Mucosa of descending colon (tissue), 3 donors: ENCODE results near the gene SPATA25. TPM values are rescaled to one million over a fixed set of nuclear protein-coding genes. Genes with fewer than 3 reads are reported as not detected.

Experiments
- ATAC-seq: fragments of 200-7000 bp; cut with Tn5 transposase; one replicate; pipeline ENCODE4 v1.9.1; 2020; ENCODE audit warnings: mild to moderate bottlenecking, moderate library complexity
- DNase-seq, 3 donors: peaks; one replicate each; pipeline ENCODE4 v3.0.0-alpha.2; 2020
- H3K36me3 ChIP-seq: fragments of 200-600 bp; one replicate; pipeline ENCODE4 v1.8.0; 2021; ENCODE audit warnings: low read depth, mild to moderate bottlenecking
- H3K4me1 ChIP-seq: fragments of 200-600 bp; one replicate; pipeline ENCODE4 v1.8.0; 2021; ENCODE audit warnings: low read depth, mild to moderate bottlenecking
- H3K4me3 ChIP-seq: fragments of 200-600 bp; one replicate; pipeline ENCODE4 v1.8.0; 2021; ENCODE audit warnings: mild to moderate bottlenecking
- H3K9me3 ChIP-seq: fragments of 200-600 bp; one replicate; pipeline ENCODE4 v1.8.0; 2021; ENCODE audit warnings: mild to moderate bottlenecking
- CTCF ChIP-seq: fragments of 200-600 bp; IDR thresholded peaks from one replicate; pipeline ENCODE4 v1.8.0; 2022; ENCODE audit warnings: antibody characterized with exemption, mild to moderate bottlenecking
- intact Hi-C, 2 donors: fragments of 100-400 bp; cut with DNase I in 1 of 2; cut with micrococcal nuclease in 1 of 2; formaldehyde crosslinking; loops; one replicate each; pipeline versions ENCODE4 v1.11.0 to v1.11.1; 2022; cut with DNase I, micrococcal nuclease
- total RNA-seq, 3 donors: library from RNA; stranded (reverse); fragmentation: NEBNext Ultra II Directional in 2 of 3; extraction: Animal tissue kit (Norgen Biotek cat#: 25700) in 2 of 3; gene quantifications; one replicate each; pipeline versions ENCODE4 v1.2.1 to v1.2.4, GENCODE V29; 2021 to 2023
- donor health status: DM: no; HTN: no; CAD: no; lungs with moderate emphysema.
- donor health status: DM: no; HTN: no; CAD: no.
- donor health status: DM: no; HTN: yes; CAD: no.

The SPATA25 gene
- total RNA-seq, 3 donors from 2014 or later, result 3.9 to 6.0 (median 4.1) TPM

- ATAC-seq (no peak), DNase-seq (no peak)
- H3K4me1 ChIP-seq, result peaks cover 11% of the 10 kb centered on the region
- no peaks in the 10 kb centered on the region for H3K36me3 ChIP-seq
- H3K4me3 ChIP-seq, result no peak overlapping the region
- intact Hi-C loops, result no loop called here
- no peaks in the 10 kb centered on the region for H3K9me3 ChIP-seq
- no peak for TF ChIP-seq CTCF
Observed at GRCh38 chr20:45918779-45919537, 31.5 kb upstream of the SPATA25 start.

GRCh38 chr20:45918182-45918737, 30.8 kb upstream of the SPATA25 start:
- Histone ChIP-seq H3K36me3 (no peaks in the 10 kb centered on the region), H3K4me1 (peaks cover 11% of the 10 kb centered on the region), H3K4me3 (no peak overlapping the region), H3K9me3 (no peaks in the 10 kb centered on the region)
- no peak for TF ChIP-seq CTCF
- intact Hi-C loops, result no loop called here
- DNase-seq, result no peak
- peak; percentile 65 for ATAC-seq

GRCh38 chr20:45917790-45918141, 30.3 kb upstream of the SPATA25 start:
- ATAC-seq (peak; percentile 6), DNase-seq (no peak)
- intact Hi-C loops, result no loop called here
- no peak for TF ChIP-seq CTCF
- peaks cover 12% of the 10 kb centered on the region for H3K4me1 ChIP-seq
- no peaks in the 10 kb centered on the region for H3K9me3 ChIP-seq
- H3K4me3 ChIP-seq, result no peak overlapping the region
- H3K36me3 ChIP-seq, result no peaks in the 10 kb centered on the region

GRCh38 chr20:45913116-45913515, 25.7 kb upstream of the SPATA25 start:
- H3K4me3 ChIP-seq, result no peak overlapping the region
- no peaks in the 10 kb centered on the region for H3K9me3 ChIP-seq
- intact Hi-C loops, result no loop called here
- no peaks in the 10 kb centered on the region for H3K36me3 ChIP-seq
- ATAC-seq, result no peak
- DNase-seq, result no peak
- no peak for TF ChIP-seq CTCF
- H3K4me1 ChIP-seq, result peaks cover 21% of the 10 kb centered on the region

- Histone ChIP-seq H3K9me3 (no peaks in the 10 kb centered on the region), H3K36me3 (no peaks in the 10 kb centered on the region), H3K4me1 (peaks cover 19% of the 10 kb centered on the region), H3K4me3 (no peak overlapping the region)
- no peak for TF ChIP-seq CTCF
- ATAC-seq (no peak), DNase-seq (no peak)
- intact Hi-C loops, result no loop called here
Observed at GRCh38 chr20:45912344-45912682, 24.9 kb upstream of the SPATA25 start.
